GM13976 (cell line): ENCODE data around the gene MSL2.

Experiments
- DNase-seq: peaks from one replicate; pipeline ENCODE4 v3.0.0; 2012; ENCODE audit warnings: low spot score
- in situ Hi-C: fragments of 300-500 bp; cut with MboI; formaldehyde crosslinking; loops from one replicate; pipeline ENCODE4 v1.12.0; 2022; ENCODE audit warnings: low sequenced_read_pairs, mixed read lengths, inconsistent platforms; ENCODE audit not compliant: unreplicated experiment
- TF ChIP-seq, protein P1 (sequence below): IDR thresholded peaks from 2 replicates; pipeline ENCODE4 v1.5.1; 2012; ENCODE audit warnings: borderline replicate concordance, mild to moderate bottlenecking; ENCODE audit not compliant: insufficient read depth; ENCODE audit errors: extremely low read depth, missing control alignments, control extremely low read depth

MSL2 gene

GRCh38 chr3:136196064-136196400 lies at the start of gene MSL2:
Gene MSL2 (minus strand): TSS chr3:136196335. CDS start chr3:136195113, 1,222 bp downstream.
- in situ Hi-C loops = no loop called here
- TF ChIP-seq, protein P1, sequence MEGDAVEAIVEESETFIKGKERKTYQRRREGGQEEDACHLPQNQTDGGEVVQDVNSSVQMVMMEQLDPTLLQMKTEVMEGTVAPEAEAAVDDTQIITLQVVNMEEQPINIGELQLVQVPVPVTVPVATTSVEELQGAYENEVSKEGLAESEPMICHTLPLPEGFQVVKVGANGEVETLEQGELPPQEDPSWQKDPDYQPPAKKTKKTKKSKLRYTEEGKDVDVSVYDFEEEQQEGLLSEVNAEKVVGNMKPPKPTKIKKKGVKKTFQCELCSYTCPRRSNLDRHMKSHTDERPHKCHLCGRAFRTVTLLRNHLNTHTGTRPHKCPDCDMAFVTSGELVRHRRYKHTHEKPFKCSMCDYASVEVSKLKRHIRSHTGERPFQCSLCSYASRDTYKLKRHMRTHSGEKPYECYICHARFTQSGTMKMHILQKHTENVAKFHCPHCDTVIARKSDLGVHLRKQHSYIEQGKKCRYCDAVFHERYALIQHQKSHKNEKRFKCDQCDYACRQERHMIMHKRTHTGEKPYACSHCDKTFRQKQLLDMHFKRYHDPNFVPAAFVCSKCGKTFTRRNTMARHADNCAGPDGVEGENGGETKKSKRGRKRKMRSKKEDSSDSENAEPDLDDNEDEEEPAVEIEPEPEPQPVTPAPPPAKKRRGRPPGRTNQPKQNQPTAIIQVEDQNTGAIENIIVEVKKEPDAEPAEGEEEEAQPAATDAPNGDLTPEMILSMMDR = no peak
- DNase-seq = no peak

DNA sequence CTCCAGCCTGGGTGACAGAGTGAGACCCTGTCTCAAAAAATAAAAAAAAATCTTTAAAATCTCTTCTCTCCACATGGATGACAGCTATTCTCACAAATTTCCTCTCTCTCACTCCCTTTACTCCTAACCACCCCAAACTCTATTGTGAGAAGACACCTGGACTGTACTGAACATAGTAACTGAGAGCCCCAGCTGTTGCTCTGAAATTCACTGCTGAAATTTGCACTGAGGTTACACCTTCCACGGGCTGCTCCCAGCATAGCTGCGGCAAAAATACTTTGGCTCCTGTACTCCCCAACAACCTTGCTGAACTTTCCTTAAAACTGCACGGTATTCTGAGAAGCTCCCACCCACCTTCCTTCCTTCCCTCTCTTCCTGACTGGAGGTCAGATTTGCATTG lies 49.6 kb upstream of the MSL2 start:
- in situ Hi-C loops = no loop called here
- TF ChIP-seq, protein P1 = no peak
- DNase-seq = no peak

DNA sequence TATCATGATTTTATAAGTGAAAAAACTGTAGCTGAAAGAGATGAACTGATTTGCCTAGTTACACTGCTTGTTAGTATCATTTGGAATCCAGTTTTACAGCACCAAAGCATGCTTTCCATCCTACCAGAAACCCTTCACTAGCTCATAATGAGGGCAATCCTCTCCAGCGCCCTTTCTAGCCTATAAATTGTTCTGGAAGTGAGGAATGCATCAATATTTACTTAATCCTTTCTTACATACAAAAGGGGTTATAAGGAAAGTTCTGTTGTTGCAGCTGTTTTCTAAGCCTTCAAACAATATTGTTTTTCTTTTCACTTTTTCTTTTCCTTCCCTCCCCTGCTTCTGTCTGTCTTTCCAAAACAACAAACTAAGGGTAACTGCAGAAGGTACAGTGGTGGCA lies 43.0 kb upstream of the MSL2 start:
- DNase-seq = no peak
- TF ChIP-seq, protein P1 = no peak
- in situ Hi-C loops = no loop called here

GRCh38 chr3:136237961-136238649 lies 42.0 kb upstream of the MSL2 start:
- in situ Hi-C loops = no loop called here
- no peak for DNase-seq
- TF ChIP-seq, protein P1 = no peak

DNA sequence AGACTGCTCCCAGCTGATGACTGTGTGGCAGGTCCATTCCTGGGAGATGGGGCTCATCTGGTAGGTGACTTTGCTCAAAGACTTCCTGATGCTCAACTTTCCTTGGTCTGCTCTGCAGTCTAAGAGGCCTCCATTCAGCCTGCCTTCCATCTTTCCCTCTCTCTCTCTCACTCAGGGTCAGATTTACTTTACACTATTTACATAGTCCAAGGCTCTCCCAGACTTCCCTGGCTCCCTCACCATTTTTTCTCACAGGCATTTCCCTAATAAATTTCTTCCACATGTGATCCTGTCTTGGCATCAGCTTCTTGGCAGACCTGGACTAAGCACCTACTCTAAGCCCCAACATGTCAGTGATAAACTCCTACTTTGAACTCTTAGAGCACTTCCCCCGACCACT lies 41.0 kb upstream of the MSL2 start:
- no peak for DNase-seq
- TF ChIP-seq, protein P1 = no peak
- in situ Hi-C loops = no loop called here

DNA sequence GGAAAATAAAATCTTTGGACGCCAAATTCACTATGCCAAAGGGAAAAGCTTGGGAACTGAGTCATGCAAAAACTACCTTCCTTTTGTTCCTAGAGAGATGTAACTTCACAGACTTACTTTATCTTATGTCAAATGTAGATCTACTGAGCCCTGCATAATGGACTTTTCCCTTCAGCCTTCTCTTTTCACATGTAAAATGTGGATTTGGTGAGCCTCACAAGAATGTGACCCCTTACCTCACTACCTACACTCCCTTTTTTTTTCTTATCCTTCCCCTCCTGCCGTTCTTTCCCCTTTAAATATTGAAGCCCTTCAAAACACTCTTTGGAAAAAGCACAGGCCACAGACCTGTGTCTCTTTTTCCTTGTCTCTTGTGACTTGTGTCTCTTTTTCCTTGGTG lies 40.0 kb upstream of the MSL2 start:
- in situ Hi-C loops = no loop called here
- TF ChIP-seq, protein P1 = no peak
- no peak for DNase-seq
